Breast epithelium (tissue), 4 donors: Measurements from ENCODE around the gene FST. TPM values are rescaled to one million over a fixed set of nuclear protein-coding genes. Genes with fewer than 3 reads are reported as not detected.

ENCODE experiments used
- DNase-seq, 2 donors: peaks; one replicate each; pipeline ENCODE4 v3.0.0-alpha.2; 2019; ENCODE audit warnings: low spot score in 2 of 2
- H3K27ac ChIP-seq, 2 donors: fragments of 200-600 bp; sonication (generic) in 1 of 2; one replicate each; pipeline ENCODE4 v1.5.1; 2016 to 2019; ENCODE audit warnings: mild to moderate bottlenecking in 1 of 2
- H3K27me3 ChIP-seq, 2 donors: fragments of 200-600 bp; sonication (generic) in 1 of 2; one replicate each; pipeline versions ENCODE4 v1.5.1 to v1.6.0; 2017 to 2019; ENCODE audit warnings: control low read depth in 1 of 2, mild to moderate bottlenecking in 1 of 2
- H3K36me3 ChIP-seq: fragments of 200-600 bp; one replicate; pipeline ENCODE4 v1.5.1; 2019
- H3K4me1 ChIP-seq, 2 donors: fragments of 200-600 bp; sonication (generic); one replicate each; pipeline ENCODE4 v1.5.1; 2016 to 2019; ENCODE audit warnings: control low read depth in 1 of 2
- H3K4me3 ChIP-seq, 3 donors: fragments of 200-600 bp; sonication (generic); 1 replicate in 2 of 3; 2 replicates in 1 of 3; pipeline ENCODE4 v1.5.1; 2016 to 2019; ENCODE audit warnings: mild to moderate bottlenecking in 3 of 3, moderate library complexity in 2 of 3
- H3K9me3 ChIP-seq, 2 donors: fragments of 200-600 bp; sonication (generic) in 1 of 2; one replicate each; pipeline ENCODE4 v1.5.1; 2016 to 2019; ENCODE audit warnings: control low read depth in 1 of 2
- CTCF ChIP-seq, 3 donors: fragments of 450-650 bp; IDR thresholded peaks; one replicate each; pipeline ENCODE4 v1.5.1; 2016 to 2017; ENCODE audit warnings: antibody characterized with exemption in 3 of 3, mild to moderate bottlenecking in 3 of 3, moderate library complexity in 3 of 3
- POLR2A ChIP-seq: fragments of 450-650 bp; IDR thresholded peaks from one replicate; pipeline ENCODE4 v1.6.1; 2016; ENCODE audit warnings: antibody characterized with exemption, mild to moderate bottlenecking, moderate library complexity
- POLR2AphosphoS5 ChIP-seq, 3 donors: sonication (generic); formaldehyde crosslinking; IDR thresholded peaks; one replicate each; pipeline ENCODE4 v1.6.1; 2017; ENCODE audit warnings: antibody characterized with exemption in 3 of 3
- intact Hi-C: fragments of 100-400 bp; cut with DNase I; formaldehyde crosslinking; loops from one replicate; pipeline ENCODE4 v1.15.1; 2023; ENCODE audit warnings: low total_unique reads
- total RNA-seq, 3 donors: library from RNA; depleted of rRNA; stranded (reverse); fragments of >200 nt; gene quantifications; one replicate each; pipeline ENCODE4 v1.1.0, GENCODE V29; 2016

Gene FST
- total RNA-seq, 3 donors from 2014 or later: 6.2 to 23.0 (median 7.6) TPM

DNA sequence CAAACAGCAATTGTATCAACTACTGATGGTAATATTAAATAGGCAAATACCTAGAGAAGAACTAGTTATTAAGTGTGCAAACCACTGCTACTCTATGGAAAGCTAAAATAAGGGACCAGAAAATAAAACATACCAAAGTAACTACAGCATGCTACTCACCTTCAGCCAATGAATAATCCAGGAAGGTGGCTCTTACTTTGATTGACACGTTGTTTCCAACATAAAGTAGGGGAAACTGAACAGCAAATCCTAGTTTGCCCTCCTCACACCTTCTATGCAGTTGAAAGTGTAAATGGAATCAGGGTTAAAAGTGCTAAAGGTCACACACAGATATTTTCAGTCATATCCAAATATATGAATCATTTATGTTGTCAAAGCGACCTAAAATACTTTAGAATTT lies 5.1 kb upstream of the FST start:
- no peaks in the 10 kb centered on the region for H3K4me1 ChIP-seq
- no peaks in the 10 kb centered on the region for H3K36me3 ChIP-seq
- no peaks in the 10 kb centered on the region for H3K27me3 ChIP-seq
- no peak overlapping the region for H3K27ac ChIP-seq
- no peak for DNase-seq
- no peak overlapping the region for H3K4me3 ChIP-seq
- TF ChIP-seq POLR2A (no peak), CTCF (IDR thresholded peaks at IDR 0.05) (no peak), POLR2AphosphoS5 (IDR thresholded peaks at IDR 0.05) (no peak)
- H3K9me3 ChIP-seq: no peaks in the 10 kb centered on the region
- intact Hi-C loops: no loop called here

DNA sequence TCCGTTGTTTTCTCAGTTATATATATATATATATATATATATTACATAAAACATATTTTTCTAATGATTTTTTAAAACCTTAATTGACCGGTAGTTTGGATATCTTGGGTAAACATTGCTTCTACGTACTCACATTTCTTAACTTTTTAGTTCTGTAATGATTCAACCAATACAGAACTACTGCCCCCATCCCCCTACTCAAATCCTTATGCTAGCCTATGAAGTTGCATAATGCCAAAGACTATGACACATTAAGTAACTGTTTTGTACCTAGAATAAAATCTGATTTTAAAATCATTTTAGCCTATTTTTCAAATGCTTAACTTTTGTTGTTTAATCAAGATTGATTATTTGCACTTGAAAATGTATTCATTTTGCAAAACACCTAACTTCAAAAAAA lies 4.4 kb upstream of the FST start:
- intact Hi-C loops: no loop called here
- Histone ChIP-seq H3K27ac (no peak overlapping the region), H3K4me1 (no peaks in the 10 kb centered on the region), H3K4me3 (no peak overlapping the region), H3K9me3 (no peaks in the 10 kb centered on the region), H3K27me3 (no peaks in the 10 kb centered on the region), H3K36me3 (no peaks in the 10 kb centered on the region)
- TF ChIP-seq CTCF (IDR thresholded peaks at IDR 0.05) (no peak), POLR2AphosphoS5 (IDR thresholded peaks at IDR 0.05) (no peak), POLR2A (no peak)
- no peak for DNase-seq

GRCh38 chr5:53476531-53477480 lies 3.6 kb upstream of the FST start:
- TF ChIP-seq POLR2A: no peak
- no peak for DNase-seq
- no peak overlapping the region for H3K27ac ChIP-seq
- no peaks in the 10 kb centered on the region for H3K9me3 ChIP-seq
- no peaks in the 10 kb centered on the region for H3K4me1 ChIP-seq
- no peak overlapping the region for H3K4me3 ChIP-seq
- H3K27me3 ChIP-seq: no peaks in the 10 kb centered on the region
- no peaks in the 10 kb centered on the region for H3K36me3 ChIP-seq
- intact Hi-C loops: no loop called here

GRCh38 chr5:53478411-53479044 lies 1.9 kb upstream of the FST start:
- no peak for DNase-seq
- Histone ChIP-seq H3K27ac (peak overlapping the region in 1 of 2 donors; percentile 28), H3K4me3 (peak overlapping the region; percentile 65 to 91 (median 76)), H3K27me3 (no peaks in the 10 kb centered on the region), H3K4me1 (no peaks in the 10 kb centered on the region), H3K36me3 (no peaks in the 10 kb centered on the region), H3K9me3 (no peaks in the 10 kb centered on the region)
- intact Hi-C loops: no loop called here
- TF ChIP-seq POLR2AphosphoS5 (IDR thresholded peaks at IDR 0.05) (no peak), CTCF (IDR thresholded peaks at IDR 0.05) (peak; percentile 32 to 56 (median 54))

- Histone ChIP-seq H3K4me3 (peak overlapping the region; percentile 65 to 91 (median 76)), H3K9me3 (no peaks in the 10 kb centered on the region), H3K36me3 (no peaks in the 10 kb centered on the region), H3K27me3 (no peaks in the 10 kb centered on the region), H3K4me1 (no peaks in the 10 kb centered on the region), H3K27ac (peak overlapping the region; percentile 77 to 93)
- no peak for DNase-seq
- TF ChIP-seq CTCF (IDR thresholded peaks at IDR 0.05): no peak
- intact Hi-C loops: no loop called here
These were observed 1.3 kb upstream of the FST start for GRCh38 chr5:53479045-53479589.
